Peyer's patch (tissue), 4 donors: ENCODE measurements around the gene TRAF3IP3. TPM values are rescaled to one million over a fixed set of nuclear protein-coding genes. Genes with fewer than 3 reads are reported as not detected.

Source experiments
- DNase-seq, 3 donors: peaks; one replicate each; pipeline ENCODE4 v3.0.0-alpha.2; 2017 to 2019
- H3K27ac ChIP-seq, 4 donors: fragments of 200-600 bp; sonication (generic); one replicate each; pipeline ENCODE4 v1.5.1; 2016 to 2019
- H3K27me3 ChIP-seq, 2 donors: fragments of 200-600 bp; sonication (generic); one replicate each; pipeline ENCODE4 v1.5.1; 2019
- H3K36me3 ChIP-seq, 3 donors: fragments of 200-600 bp; sonication (generic); one replicate each; pipeline ENCODE4 v1.5.1; 2016 to 2019
- H3K4me1 ChIP-seq, 4 donors: fragments of 200-600 bp; sonication (generic); one replicate each; pipeline ENCODE4 v1.5.1; 2016 to 2019
- H3K4me3 ChIP-seq, 4 donors: fragments of 200-600 bp; sonication (generic); 1 replicate in 3 of 4; 2 replicates in 1 of 4; pipeline ENCODE4 v1.5.1; 2016 to 2019; ENCODE audit warnings: mild to moderate bottlenecking in 1 of 4
- H3K9me3 ChIP-seq, 4 donors: fragments of 200-600 bp; sonication (generic); one replicate each; pipeline ENCODE4 v1.5.1; 2016 to 2019; ENCODE audit warnings: mild to moderate bottlenecking in 1 of 4
- CTCF ChIP-seq, 6 experiments: fragments of 450-650 bp in 4 of 6; fragments of 200-600 bp in 2 of 6; sonication (generic) in 1 of 6; IDR thresholded peaks; one replicate each; pipeline ENCODE4 v1.5.1; 2017 to 2019; ENCODE audit warnings: antibody characterized with exemption in 6 of 6, mild to moderate bottlenecking in 3 of 6, moderate library complexity in 1 of 6
- POLR2A ChIP-seq, 2 donors: fragments of 450-650 bp; IDR thresholded peaks; one replicate each; pipeline ENCODE4 v1.5.1; 2017; ENCODE audit warnings: antibody characterized with exemption in 2 of 2, mild to moderate bottlenecking in 2 of 2, moderate library complexity in 2 of 2
- total RNA-seq, 4 donors: library from RNA; depleted of rRNA; stranded (reverse); fragments of >200 nt; gene quantifications; one replicate each; pipeline ENCODE4 v1.1.0, GENCODE V29; 2016

Gene TRAF3IP3
- total RNA-seq, 4 donors from 2014 or later, result 7.4 to 102 (median 10.8) TPM

GRCh38 chr1:209738270-209738669 lies 17.6 kb upstream of the TRAF3IP3 start:
- Histone ChIP-seq H3K36me3 (no peaks in the 10 kb centered on the region), H3K4me3 (no peak overlapping the region), H3K27ac (no peak overlapping the region), H3K4me1 (peaks cover 0 to 5% (median 0%) of the 10 kb centered on the region in 4 donors), H3K27me3 (no peaks in the 10 kb centered on the region), H3K9me3 (no peaks in the 10 kb centered on the region)
- TF ChIP-seq CTCF (IDR thresholded peaks at IDR 0.05) (no peak), POLR2A (IDR thresholded peaks at IDR 0.05) (no peak)
- DNase-seq, result no peak

GRCh38 chr1:209741193-209741592 lies 14.7 kb upstream of the TRAF3IP3 start:
- Histone ChIP-seq H3K36me3 (no peaks in the 10 kb centered on the region), H3K27me3 (no peaks in the 10 kb centered on the region), H3K4me3 (no peak overlapping the region), H3K9me3 (no peaks in the 10 kb centered on the region), H3K27ac (no peak overlapping the region), H3K4me1 (peaks cover 0 to 5% (median 0%) of the 10 kb centered on the region in 4 donors)
- DNase-seq, result no peak
- no peak for TF ChIP-seq POLR2A (IDR thresholded peaks at IDR 0.05)
- TF ChIP-seq CTCF (IDR thresholded peaks at IDR 0.05), result no peak

- Histone ChIP-seq H3K9me3 (no peaks in the 10 kb centered on the region), H3K4me3 (no peak overlapping the region), H3K27me3 (no peaks in the 10 kb centered on the region), H3K27ac (peak overlapping the region in 1 of 4 donors; percentile 29), H3K4me1 (peaks cover 0 to 5% (median 0%) of the 10 kb centered on the region in 4 donors), H3K36me3 (no peaks in the 10 kb centered on the region)
- no peak for DNase-seq
- TF ChIP-seq CTCF (IDR thresholded peaks at IDR 0.05) (no peak), POLR2A (IDR thresholded peaks at IDR 0.05) (no peak)
Measured at GRCh38 chr1:209741889-209742288, 14.0 kb upstream of the TRAF3IP3 start.

GRCh38 chr1:209742409-209743144 lies 13.3 kb upstream of the TRAF3IP3 start:
- Histone ChIP-seq H3K27ac (peak overlapping the region in 1 of 4 donors; percentile 29), H3K36me3 (no peaks in the 10 kb centered on the region)

GRCh38 chr1:209743145-209743482 lies 12.7 kb upstream of the TRAF3IP3 start:
- H3K9me3 ChIP-seq, result no peaks in the 10 kb centered on the region
- no peak overlapping the region for H3K4me3 ChIP-seq
- no peaks in the 10 kb centered on the region for H3K36me3 ChIP-seq
- H3K27ac ChIP-seq, result peak overlapping the region in 1 of 4 donors; percentile 24
- H3K27me3 ChIP-seq, result no peaks in the 10 kb centered on the region
- peaks cover 0 to 11% (median 2%) of the 10 kb centered on the region in 4 donors for H3K4me1 ChIP-seq
- TF ChIP-seq POLR2A (IDR thresholded peaks at IDR 0.05) (no peak), CTCF (IDR thresholded peaks at IDR 0.05) (no peak)
- no peak for DNase-seq

More at GRCh38 chr1:209742409-209743144, 13.3 kb upstream of the TRAF3IP3 start:
- H3K27me3 ChIP-seq, result no peaks in the 10 kb centered on the region
- no peaks in the 10 kb centered on the region for H3K9me3 ChIP-seq
- TF ChIP-seq CTCF (IDR thresholded peaks at IDR 0.05) (no peak), POLR2A (IDR thresholded peaks at IDR 0.05) (no peak)
- H3K4me3 ChIP-seq, result no peak overlapping the region
- peaks cover 0 to 11% (median 1%) of the 10 kb centered on the region in 4 donors for H3K4me1 ChIP-seq
- DNase-seq, result no peak
